HCT116 (cell line): ENCODE data around the gene ZSWIM5.

Source experiments
- CEBPB ChIP-seq: IDR thresholded peaks from 2 replicates; pipeline ENCODE4 v1.6.1; 2012; ENCODE audit warnings: low read depth
- POLR2A ChIP-seq: IDR thresholded peaks from 2 replicates; pipeline ENCODE4 v1.7.0; 2011; ENCODE audit warnings: borderline replicate concordance; ENCODE audit not compliant: insufficient read depth, insufficient read length; ENCODE audit errors: extremely low read depth
- POLR2AphosphoS5 ChIP-seq: IDR thresholded peaks from 2 replicates; pipeline ENCODE4 v1.6.1; 2011; ENCODE audit warnings: mild to moderate bottlenecking, low read depth, low read length, moderate library complexity
- TCF7L2 ChIP-seq: IDR thresholded peaks from 2 replicates; pipeline ENCODE4 v1.7.0; 2011; ENCODE audit warnings: borderline replicate concordance, inconsistent platforms; ENCODE audit not compliant: insufficient read depth, insufficient read length; ENCODE audit errors: extremely low read depth
- TF ChIP-seq, protein P1 (sequence below), 3 experiments: fragments of 200-600 bp in 1 of 3; sonication (generic) in 1 of 3; IDR thresholded peaks in 2 of 3; conservative IDR thresholded peaks in 1 of 3; 2 replicates each; pipeline ENCODE4 v1.5.1; 2012 to 2017; ENCODE audit warnings: low read depth in 2 of 3, low read length in 2 of 3, antibody characterized with exemption in 1 of 3, borderline replicate concordance in 1 of 3, control low read depth in 1 of 3, mild to moderate bottlenecking in 1 of 3, mixed read lengths in 1 of 3, mixed run types in 1 of 3, moderate library complexity in 1 of 3; ENCODE audit not compliant: insufficient read depth in 1 of 3

DNA sequence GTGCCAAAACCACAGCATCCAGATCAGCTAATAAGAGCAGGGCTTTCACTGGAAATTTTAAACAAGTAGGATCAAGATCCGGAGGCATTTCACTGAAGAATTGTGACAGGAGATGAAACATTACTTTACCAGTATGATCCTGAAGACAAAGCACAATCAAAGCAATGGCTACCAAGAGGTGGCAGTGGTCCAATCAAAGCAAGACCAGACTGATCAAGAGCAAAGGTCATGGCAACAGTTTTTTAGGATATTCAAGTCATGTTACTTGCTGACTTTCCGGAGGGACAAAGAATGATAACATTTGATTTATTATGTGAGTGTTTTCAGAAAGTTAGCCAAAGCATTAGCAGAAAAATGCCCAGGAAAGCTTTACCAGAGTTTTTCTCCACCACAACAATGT lies 8.2 kb downstream of the ZSWIM5 start:
- TF ChIP-seq POLR2AphosphoS5 (no peak), POLR2A (no peak), CEBPB (no peak), TCF7L2 (no peak)
- TF ChIP-seq, protein P1, sequence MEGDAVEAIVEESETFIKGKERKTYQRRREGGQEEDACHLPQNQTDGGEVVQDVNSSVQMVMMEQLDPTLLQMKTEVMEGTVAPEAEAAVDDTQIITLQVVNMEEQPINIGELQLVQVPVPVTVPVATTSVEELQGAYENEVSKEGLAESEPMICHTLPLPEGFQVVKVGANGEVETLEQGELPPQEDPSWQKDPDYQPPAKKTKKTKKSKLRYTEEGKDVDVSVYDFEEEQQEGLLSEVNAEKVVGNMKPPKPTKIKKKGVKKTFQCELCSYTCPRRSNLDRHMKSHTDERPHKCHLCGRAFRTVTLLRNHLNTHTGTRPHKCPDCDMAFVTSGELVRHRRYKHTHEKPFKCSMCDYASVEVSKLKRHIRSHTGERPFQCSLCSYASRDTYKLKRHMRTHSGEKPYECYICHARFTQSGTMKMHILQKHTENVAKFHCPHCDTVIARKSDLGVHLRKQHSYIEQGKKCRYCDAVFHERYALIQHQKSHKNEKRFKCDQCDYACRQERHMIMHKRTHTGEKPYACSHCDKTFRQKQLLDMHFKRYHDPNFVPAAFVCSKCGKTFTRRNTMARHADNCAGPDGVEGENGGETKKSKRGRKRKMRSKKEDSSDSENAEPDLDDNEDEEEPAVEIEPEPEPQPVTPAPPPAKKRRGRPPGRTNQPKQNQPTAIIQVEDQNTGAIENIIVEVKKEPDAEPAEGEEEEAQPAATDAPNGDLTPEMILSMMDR (IDR thresholded peaks at IDR 0.05 in 2 of 3, conservative IDR thresholded peaks at IDR 0.05 in 1 of 3; ENCODE audit: borderline replicate concordance in 1 of 3, insufficient read depth in 1 of 3, low read depth in 2 of 3, low read length in 2 of 3): no peak
